Immature natural killer cell (primary cell): Measurements from ENCODE around the gene RAB11FIP4. TPM values are rescaled to one million over a fixed set of nuclear protein-coding genes. Genes with fewer than 3 reads are reported as not detected.
A peak's percentile ranks its signal among the peaks of the same experiment; 100 is the strongest.
"Not testable (repeated sequence)": the region's sequence is repeated elsewhere in the genome, so short reads cannot be mapped to it uniquely, and the experiment has no call there.

ENCODE experiments used
- DNase-seq, 3 donors: peaks; one replicate each; pipeline ENCODE4 v3.0.0; 2022; ENCODE audit warnings: mixed read lengths in 1 of 3
- H3K27ac Mint-ChIP-seq, 6 donors: one replicate each; pipeline ENCODE4 v1.8.0; 2020; ENCODE audit warnings: mixed read lengths in 6 of 6, mild to moderate bottlenecking in 5 of 6, inconsistent platforms in 4 of 6, moderate library complexity in 3 of 6
- H3K27me3 Mint-ChIP-seq, 3 donors: one replicate each; pipeline ENCODE4 v1.8.0; 2020 to 2021; ENCODE audit warnings: low read depth in 3 of 3, mild to moderate bottlenecking in 3 of 3, mixed read lengths in 3 of 3, moderate library complexity in 3 of 3, inconsistent platforms in 1 of 3
- H3K36me3 Mint-ChIP-seq, 3 donors: one replicate each; pipeline ENCODE4 v1.8.0; 2020; ENCODE audit warnings: mixed read lengths in 3 of 3, inconsistent platforms in 2 of 3, mild to moderate bottlenecking in 2 of 3
- H3K4me1 Mint-ChIP-seq, 2 donors: one replicate each; pipeline ENCODE4 v1.8.0; 2020; ENCODE audit warnings: inconsistent platforms in 2 of 2, mild to moderate bottlenecking in 2 of 2, mixed read lengths in 2 of 2, moderate library complexity in 1 of 2
- H3K4me3 Mint-ChIP-seq, 5 donors: one replicate each; pipeline ENCODE4 v1.8.0; 2020; ENCODE audit warnings: mild to moderate bottlenecking in 5 of 5, mixed read lengths in 5 of 5, inconsistent platforms in 3 of 5, moderate library complexity in 3 of 5
- H3K9me3 Mint-ChIP-seq, 6 donors: one replicate each; pipeline ENCODE4 v1.8.0; 2020; ENCODE audit warnings: mild to moderate bottlenecking in 6 of 6, mixed read lengths in 6 of 6, inconsistent platforms in 4 of 6, moderate library complexity in 3 of 6
- polyA plus RNA-seq, 3 donors: library from polyadenylated mRNA; unstranded; fragments of 300-500 nt; fragmentation: Illumina TruSeq; gene quantifications; one replicate each; pipeline ENCODE4 v1.2.3, GENCODE V29; 2021

The RAB11FIP4 gene
- polyA plus RNA-seq, 3 donors from 2014 or later: 14.2 to 41.8 (median 22.1) TPM

DNA sequence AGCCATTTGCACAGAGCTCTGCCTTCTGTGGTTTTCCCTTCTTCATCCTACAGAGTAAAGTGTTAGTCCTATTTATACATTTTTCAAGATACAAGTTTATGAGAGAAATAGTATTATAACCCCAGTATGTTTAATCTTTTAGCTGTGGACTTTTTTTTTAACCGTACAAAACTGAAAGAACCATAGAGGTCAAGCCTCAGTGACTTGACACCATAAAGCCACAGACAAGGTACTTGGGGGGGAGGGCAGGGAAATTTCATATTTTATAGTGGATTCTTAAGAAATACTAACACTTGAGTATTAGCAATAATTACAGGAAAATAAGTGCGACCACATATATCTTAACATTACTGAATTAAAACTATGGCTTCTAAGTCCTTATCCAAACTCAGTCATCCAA lies 17.0 kb upstream of the RAB11FIP4 start:
- peaks cover 0 to 2% of the 10 kb centered on the region in 2 donors for H3K4me1 Mint-ChIP-seq
- H3K36me3 Mint-ChIP-seq: peaks cover 0 to 20% (median 9%) of the 10 kb centered on the region in 3 donors
- no peak overlapping the region for H3K4me3 Mint-ChIP-seq
- peaks cover 0 to 2% (median 0%) of the 10 kb centered on the region in 3 donors for H3K27me3 Mint-ChIP-seq
- no peak for DNase-seq
- H3K9me3 Mint-ChIP-seq: no peaks in the 10 kb centered on the region
- H3K27ac Mint-ChIP-seq: peak overlapping the region in 1 of 6 donors; percentile 2

DNA sequence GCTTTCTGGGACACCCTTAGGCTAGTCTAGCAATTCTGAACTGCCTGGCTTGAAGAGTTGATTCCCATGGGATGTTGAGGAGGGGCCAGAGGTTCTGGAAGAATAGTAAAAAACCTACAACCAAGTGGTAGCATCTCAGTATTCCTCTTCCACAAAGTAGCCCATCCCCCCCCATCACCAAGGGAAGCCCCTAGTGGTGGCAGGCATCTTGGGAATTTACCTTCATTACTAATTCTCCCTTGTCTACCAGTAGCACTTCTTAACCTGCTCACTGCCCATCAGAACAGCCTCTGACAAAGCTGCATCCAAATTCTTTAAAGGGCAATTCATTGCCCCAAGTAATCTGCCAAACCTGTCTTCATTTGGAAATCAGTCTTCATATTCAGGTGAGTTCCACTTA lies 12.8 kb upstream of the RAB11FIP4 start:
- Mint-ChIP-seq H3K27ac (no peak overlapping the region), H3K4me3 (no peak overlapping the region), H3K36me3 (peaks cover 0 to 24% (median 9%) of the 10 kb centered on the region in 3 donors), H3K4me1 (peaks cover 0 to 2% of the 10 kb centered on the region in 2 donors), H3K9me3 (no peaks in the 10 kb centered on the region), H3K27me3 (peaks cover 0 to 2% (median 2%) of the 10 kb centered on the region in 3 donors)
- no peak for DNase-seq

DNA sequence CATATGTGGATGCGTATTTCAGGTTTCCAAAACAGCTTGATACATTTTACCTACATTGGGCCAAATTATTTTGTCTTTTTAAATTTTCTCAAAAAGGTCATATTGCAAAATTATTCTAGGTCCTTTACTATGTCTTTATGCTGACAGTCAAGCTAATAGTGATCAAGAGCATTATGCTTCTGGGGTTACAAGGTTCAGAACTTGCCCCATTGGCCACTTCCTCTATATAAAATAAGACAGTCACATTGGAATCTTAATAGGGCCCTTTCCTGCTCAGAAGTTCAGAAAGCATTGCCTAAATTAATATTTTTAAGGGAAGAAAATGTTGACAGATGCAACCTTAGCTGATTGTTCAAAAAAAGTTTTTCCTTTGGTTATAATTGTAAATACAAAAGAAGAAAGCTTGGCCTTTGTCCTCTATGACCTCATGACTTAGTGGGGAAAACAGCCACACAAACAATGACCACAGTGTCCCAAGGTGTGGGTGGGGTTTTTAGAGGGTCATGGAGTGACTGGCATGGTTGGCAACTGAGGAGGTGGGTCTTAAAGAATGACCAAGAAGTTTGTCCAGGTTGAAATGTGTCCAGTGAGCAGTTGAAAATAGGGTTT lies 11.8 kb upstream of the RAB11FIP4 start:
- Mint-ChIP-seq H3K4me3 (no peak overlapping the region), H3K4me1 (no peaks in the 10 kb centered on the region), H3K27me3 (peaks cover 0 to 2% (median 2%) of the 10 kb centered on the region in 3 donors), H3K36me3 (peaks cover 0 to 22% (median 9%) of the 10 kb centered on the region in 3 donors), H3K27ac (no peak overlapping the region), H3K9me3 (no peaks in the 10 kb centered on the region)
- DNase-seq: no peak

DNA sequence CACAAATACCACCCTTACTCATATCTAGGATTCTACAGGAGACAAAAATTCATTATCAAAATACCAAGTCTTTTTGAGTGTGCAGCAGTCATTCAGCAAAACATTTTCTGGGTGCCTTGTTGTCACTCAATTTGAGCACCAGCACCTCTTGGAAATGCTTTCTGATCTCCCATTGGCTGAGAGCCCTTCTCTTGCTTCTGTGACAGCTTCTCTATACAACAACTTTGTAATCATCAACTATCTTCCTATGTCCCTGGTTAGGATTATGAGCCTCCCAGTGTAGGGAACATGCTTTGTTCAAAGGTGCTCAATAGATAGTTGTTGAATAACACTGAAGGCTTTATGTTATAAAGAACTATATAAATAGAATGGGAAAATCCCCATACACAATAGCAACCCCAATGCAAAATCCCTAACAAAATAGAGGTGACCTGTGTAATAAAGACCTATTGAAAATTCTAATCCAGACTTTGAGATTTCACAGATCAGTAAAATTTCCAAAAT lies 10.3 kb upstream of the RAB11FIP4 start:
- no peak overlapping the region for H3K27ac Mint-ChIP-seq
- H3K4me1 Mint-ChIP-seq: no peaks in the 10 kb centered on the region
- H3K4me3 Mint-ChIP-seq: no peak overlapping the region
- no peaks in the 10 kb centered on the region for H3K9me3 Mint-ChIP-seq
- peaks cover 0 to 22% (median 9%) of the 10 kb centered on the region in 3 donors for H3K36me3 Mint-ChIP-seq
- H3K27me3 Mint-ChIP-seq: peaks cover 0 to 2% (median 2%) of the 10 kb centered on the region in 3 donors
- no peak for DNase-seq

DNA sequence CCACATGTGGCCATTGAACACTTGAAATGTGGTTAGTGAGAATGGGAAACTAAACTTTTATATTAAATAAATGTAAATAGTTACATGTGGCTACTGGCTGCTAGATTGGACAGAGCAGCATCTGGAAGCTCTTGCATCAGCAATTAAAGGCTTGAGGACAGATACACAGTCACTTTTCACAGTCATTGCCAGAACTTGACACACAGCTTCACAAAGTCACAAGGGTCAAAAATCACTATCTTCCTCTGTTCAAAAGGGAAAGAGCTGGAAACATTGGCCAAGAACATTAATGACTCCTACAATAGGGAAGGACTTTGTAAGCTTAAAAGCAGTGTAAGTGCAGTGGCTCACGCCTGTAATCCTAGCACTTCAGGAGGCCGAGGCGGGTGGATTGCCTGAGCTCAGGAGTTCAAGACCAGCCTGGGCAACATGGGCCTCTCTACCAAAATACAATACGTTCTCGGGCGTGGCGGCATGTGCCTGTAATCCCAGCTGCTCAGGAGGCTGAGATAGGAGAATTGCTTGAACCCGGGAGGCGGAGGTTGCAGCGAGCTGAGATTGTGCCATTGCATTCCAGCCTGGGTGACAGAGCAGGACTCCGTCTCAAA lies 8.7 kb upstream of the RAB11FIP4 start:
- not testable (repeated sequence) for H3K9me3 Mint-ChIP-seq, DNase-seq, H3K27ac Mint-ChIP-seq, H3K27me3 Mint-ChIP-seq, H3K4me1 Mint-ChIP-seq, H3K4me3 Mint-ChIP-seq
- H3K36me3 Mint-ChIP-seq: peaks cover 0 to 15% (median 0%) of the 10 kb centered on the region in 3 donors

DNA sequence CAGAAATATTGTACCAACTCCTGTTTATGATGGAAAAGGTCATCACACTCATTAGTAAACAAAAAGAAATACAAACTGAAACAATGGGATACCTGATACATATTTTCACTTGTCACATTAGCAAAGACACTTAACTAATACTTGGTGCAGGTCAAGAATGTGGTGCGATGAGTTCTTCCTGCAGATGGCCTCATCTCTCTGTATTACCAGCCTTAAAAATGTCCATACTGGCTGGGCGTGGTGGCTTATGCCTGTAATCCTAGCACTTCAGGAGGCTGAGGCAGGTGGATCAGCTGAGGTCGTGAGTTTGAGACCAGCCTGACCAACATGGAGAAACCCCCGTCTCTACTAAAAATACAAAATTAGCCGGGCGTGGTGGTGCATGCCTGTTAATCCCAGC lies 8.0 kb upstream of the RAB11FIP4 start:
- not testable (repeated sequence) for H3K4me1 Mint-ChIP-seq, H3K9me3 Mint-ChIP-seq, DNase-seq, H3K27me3 Mint-ChIP-seq, H3K36me3 Mint-ChIP-seq, H3K4me3 Mint-ChIP-seq
- peak overlapping the region in 1 of 6 donors; percentile 40 for H3K27ac Mint-ChIP-seq

DNA sequence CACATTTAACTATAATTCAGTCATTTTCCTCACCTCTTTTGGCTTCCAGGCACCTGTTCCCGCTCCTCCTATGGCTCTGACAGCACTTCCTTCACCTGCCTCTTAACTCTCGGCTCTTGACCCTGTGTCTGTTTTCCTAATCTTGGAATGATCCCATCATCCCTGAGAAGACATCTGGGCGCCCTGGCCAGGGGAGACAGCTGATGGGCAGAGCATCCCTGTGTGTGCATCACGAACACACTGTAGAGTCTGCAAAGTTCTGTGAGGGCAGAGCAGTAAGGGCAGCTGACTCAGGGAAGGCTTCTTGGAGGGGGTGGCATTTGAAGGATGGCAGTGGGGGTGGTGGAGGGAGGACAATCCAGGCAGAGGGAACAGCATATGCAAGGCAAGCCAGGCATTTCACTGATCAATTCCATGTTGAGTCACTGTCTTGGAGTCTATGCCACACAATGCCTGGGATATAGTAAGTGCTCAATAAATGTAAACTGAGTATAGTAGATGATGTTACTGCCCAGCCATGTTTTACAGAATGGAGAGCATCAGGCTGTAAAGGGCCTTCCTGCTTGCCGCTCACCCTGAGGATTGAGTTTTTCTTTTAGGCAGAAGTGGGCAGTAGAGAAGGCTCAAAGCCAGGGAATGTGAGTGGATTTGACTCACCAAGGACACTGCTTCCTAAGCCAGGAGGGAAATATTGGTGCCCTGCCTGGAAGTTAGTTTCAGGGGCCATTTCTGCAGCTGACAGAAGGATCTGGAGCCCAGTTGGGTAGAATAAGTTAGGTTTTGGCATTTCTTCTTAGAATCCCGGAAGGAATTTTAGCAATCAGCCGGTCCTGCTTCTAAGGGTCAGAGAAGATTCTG lies 5.8 kb upstream of the RAB11FIP4 start:
- peaks cover 0 to 4% (median 0%) of the 10 kb centered on the region in 3 donors for H3K36me3 Mint-ChIP-seq
- no peak overlapping the region for H3K4me3 Mint-ChIP-seq
- H3K9me3 Mint-ChIP-seq: no peaks in the 10 kb centered on the region
- DNase-seq: no peak
- peaks cover 5 to 11% of the 10 kb centered on the region in 2 donors for H3K4me1 Mint-ChIP-seq
- no peak overlapping the region for H3K27ac Mint-ChIP-seq
- peaks cover 4 to 14% (median 6%) of the 10 kb centered on the region in 3 donors for H3K27me3 Mint-ChIP-seq

DNA sequence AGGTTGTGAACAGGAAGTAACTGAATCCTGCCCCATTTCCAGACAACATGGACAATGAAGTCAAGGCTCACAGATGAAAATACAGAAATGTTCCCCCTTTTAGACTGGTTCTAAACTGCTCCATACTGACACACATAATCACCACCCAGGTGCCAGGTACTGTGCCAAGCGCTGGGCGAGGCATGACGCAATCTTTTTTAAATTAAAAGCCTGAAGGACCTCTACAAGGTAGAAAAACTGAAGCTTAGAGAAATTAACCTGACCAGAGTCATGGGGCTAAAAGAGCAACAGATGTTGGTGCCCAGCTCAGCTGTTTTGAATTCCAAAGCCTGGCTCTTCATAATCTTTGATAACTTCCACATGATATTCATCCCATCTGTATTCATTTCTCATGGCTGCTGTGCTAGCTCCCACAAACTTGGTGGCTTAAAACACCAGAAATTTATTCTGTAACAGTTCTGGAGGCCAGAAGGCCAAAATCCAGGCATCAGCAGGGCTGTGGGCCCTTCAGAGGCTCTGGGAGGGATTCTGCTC lies 4.9 kb upstream of the RAB11FIP4 start:
- H3K27me3 Mint-ChIP-seq: peaks cover 6 to 16% (median 7%) of the 10 kb centered on the region in 3 donors
- H3K4me3 Mint-ChIP-seq: no peak overlapping the region
- peaks cover 0 to 3% (median 0%) of the 10 kb centered on the region in 3 donors for H3K36me3 Mint-ChIP-seq
- peaks cover 5 to 11% of the 10 kb centered on the region in 2 donors for H3K4me1 Mint-ChIP-seq
- H3K27ac Mint-ChIP-seq: no peak overlapping the region
- DNase-seq: no peak
- H3K9me3 Mint-ChIP-seq: no peaks in the 10 kb centered on the region

DNA sequence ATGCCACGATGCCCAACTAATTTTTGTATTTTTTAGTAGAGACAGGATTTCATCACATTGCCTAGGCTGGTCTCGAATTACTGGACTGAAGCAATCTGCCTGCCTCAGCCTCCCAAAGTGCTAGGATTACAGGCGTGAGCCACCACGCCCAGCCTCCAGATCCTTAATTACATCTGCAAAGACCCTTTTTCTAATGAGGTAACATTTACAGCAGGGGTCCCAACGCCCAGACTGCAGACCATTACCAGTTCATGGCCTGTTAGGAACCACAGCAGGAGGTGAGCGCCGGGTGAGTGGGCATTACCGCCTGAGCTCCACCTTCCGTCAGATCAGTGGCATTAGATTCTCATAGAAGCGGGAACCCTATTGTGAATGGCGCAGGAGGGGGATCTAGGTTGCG lies 4.0 kb upstream of the RAB11FIP4 start:
- H3K4me1 Mint-ChIP-seq: peaks cover 6 to 11% of the 10 kb centered on the region in 2 donors
- H3K9me3 Mint-ChIP-seq: peaks cover 0 to under 1% (median 0%) of the 10 kb centered on the region in 6 donors
- peaks cover 7 to 16% (median 8%) of the 10 kb centered on the region in 3 donors for H3K27me3 Mint-ChIP-seq
- no peaks in the 10 kb centered on the region for H3K36me3 Mint-ChIP-seq
- no peak overlapping the region for H3K4me3 Mint-ChIP-seq
- no peak overlapping the region for H3K27ac Mint-ChIP-seq
- DNase-seq: no peak

DNA sequence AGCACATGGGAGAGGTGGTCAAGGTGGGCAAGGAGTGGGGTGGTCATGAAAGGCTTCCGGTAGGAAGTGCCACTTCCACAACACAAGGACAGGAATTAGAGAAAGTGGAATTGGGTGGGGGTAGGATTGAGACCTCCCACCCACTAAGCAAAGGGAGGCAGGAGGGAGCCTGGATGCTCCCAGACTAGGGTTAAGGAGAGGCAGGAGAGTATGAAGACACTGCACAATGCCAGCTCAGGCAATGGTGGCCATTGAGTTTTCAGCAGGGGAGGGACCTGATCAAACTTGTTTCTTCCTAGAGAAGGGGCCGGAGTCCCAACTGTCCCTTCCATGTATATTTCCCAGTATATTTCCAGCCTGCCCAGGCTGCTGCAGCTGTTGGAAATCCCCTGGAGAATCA lies 3.1 kb upstream of the RAB11FIP4 start:
- Mint-ChIP-seq H3K4me1 (peaks cover 9 to 11% of the 10 kb centered on the region in 2 donors), H3K27ac (no peak overlapping the region), H3K4me3 (no peak overlapping the region), H3K36me3 (no peaks in the 10 kb centered on the region), H3K9me3 (peaks cover 0 to 1% (median 0%) of the 10 kb centered on the region in 6 donors), H3K27me3 (peaks cover 9 to 21% (median 10%) of the 10 kb centered on the region in 3 donors)
- no peak for DNase-seq

DNA sequence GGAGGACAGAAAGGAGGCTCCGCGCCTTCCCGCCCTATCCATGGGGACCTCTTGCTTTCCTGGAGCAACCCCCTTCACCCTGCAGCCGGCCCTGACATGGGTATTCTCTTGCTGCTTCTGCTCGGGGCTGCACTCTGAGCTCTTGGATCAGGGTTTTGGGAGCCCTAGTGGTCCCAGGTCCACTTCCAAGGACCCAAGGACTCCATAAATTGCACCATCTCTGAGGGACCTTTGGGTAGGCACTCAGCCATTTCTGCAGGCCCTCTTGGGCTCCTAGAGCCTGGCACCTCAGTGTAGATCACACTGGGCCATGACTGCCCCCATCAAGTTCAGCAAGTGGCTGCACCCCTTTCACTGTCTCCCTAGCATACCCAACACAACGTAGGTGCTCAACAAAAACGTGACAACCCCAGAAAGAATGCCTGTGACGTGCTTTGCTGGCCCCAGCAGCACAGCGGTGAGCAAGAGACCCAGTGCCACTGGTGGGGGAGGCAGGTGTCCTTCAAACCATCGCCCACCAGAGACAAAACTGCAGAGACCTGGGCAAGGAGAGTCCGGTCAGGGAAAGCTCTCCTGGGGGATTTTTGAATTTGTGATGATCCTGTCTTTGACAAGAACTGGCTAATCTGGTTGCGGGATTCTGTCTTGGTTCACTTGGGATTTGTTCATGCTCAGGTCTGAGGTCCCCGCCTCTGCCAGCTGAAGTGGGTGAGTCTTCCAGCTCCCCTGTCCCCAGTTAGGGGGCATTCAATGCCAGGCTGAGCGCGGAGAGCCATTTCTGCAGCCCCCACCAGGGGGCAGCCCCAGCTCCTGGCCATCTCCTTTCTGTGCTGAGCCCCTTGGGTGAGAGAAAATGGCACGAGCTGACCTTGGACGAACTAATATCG lies 2.5 kb upstream of the RAB11FIP4 start:
- Mint-ChIP-seq H3K27ac (no peak overlapping the region), H3K9me3 (peaks cover 0 to 1% (median 0%) of the 10 kb centered on the region in 6 donors), H3K36me3 (no peaks in the 10 kb centered on the region), H3K27me3 (peaks cover 9 to 25% (median 12%) of the 10 kb centered on the region in 3 donors), H3K4me3 (no peak overlapping the region), H3K4me1 (peaks cover 9 to 11% of the 10 kb centered on the region in 2 donors)
- peak; percentile 22 to 41 (median 35) for DNase-seq

DNA sequence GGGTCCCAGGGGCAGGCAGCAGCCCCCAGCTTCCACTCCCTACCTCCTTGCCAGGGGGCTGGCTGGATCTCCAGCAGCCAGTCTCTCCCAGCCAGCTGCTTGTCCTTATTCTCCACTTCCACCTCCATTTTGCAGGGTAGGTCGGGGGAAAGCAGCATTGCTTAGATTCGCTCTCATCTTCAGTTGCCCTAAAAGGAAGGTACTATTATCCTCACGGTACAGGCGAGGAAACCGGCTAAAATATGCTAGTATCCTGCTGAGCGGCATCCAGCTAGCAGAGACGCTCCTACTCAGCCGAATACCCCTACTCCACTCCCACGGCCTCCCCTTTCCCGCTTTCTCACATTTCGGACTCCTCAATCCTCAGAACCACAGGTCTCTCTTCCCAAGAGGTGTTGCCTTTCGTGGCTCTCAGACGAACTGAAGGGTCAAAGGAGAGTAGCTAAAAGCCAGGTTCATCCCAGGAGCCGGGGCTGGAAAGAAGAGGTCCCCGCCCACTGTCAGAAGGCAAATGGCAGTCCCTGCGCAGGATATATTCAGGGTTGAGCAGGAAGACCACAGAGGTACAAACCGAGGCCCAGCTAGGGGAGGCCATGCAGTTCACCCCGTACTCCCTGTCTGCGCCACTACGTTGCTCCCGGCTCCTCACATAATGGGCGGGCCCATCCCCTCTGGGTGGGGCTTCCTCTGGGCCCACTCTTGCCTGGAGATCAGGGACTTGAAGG lies 1.7 kb upstream of the RAB11FIP4 start:
- no peak for DNase-seq
- peaks cover 0 to 3% (median 0%) of the 10 kb centered on the region in 6 donors for H3K9me3 Mint-ChIP-seq
- H3K4me3 Mint-ChIP-seq: peak overlapping the region; percentile 61 to 82 (median 75)
- peaks cover 0 to 3% (median 0%) of the 10 kb centered on the region in 3 donors for H3K36me3 Mint-ChIP-seq
- peaks cover 9 to 30% (median 14%) of the 10 kb centered on the region in 3 donors for H3K27me3 Mint-ChIP-seq
- peaks cover 9 to 11% of the 10 kb centered on the region in 2 donors for H3K4me1 Mint-ChIP-seq
- H3K27ac Mint-ChIP-seq: no peak overlapping the region
